HFF-Myc (cell line): ENCODE data around the gene KCNN1.

Experiments
- DNase-seq: peaks from one replicate; pipeline ENCODE4 v3.0.0-alpha.2; 2011; ENCODE audit warnings: low read depth; ENCODE audit errors: extremely low read depth
- H3K4me3 ChIP-seq: replicated peaks from 2 replicates; pipeline ENCODE4 v1.5.1; 2011; ENCODE audit warnings: low read depth, mild to moderate bottlenecking, control low read depth, low read length
- CTCF ChIP-seq: IDR thresholded peaks from 2 replicates; pipeline ENCODE4 v1.5.1; 2012; ENCODE audit warnings: mild to moderate bottlenecking, low read depth, low read length, control low read depth; ENCODE audit errors: missing control alignments

The KCNN1 gene

GRCh38 chr19:17965370-17966128, 1.4 kb upstream of the KCNN1 start:
- DNase-seq, result no peak
- TF ChIP-seq CTCF, result no peak
- no peak overlapping the region for H3K4me3 ChIP-seq

- TF ChIP-seq CTCF, result no peak
- DNase-seq, result no peak
- no peak overlapping the region for H3K4me3 ChIP-seq
These were observed 801 bp upstream of the KCNN1 start for GRCh38 chr19:17966129-17966483.

- no peak for DNase-seq
- no peak for TF ChIP-seq CTCF
These were observed 547 bp downstream of the KCNN1 start for GRCh38 chr19:17967257-17968051.

GRCh38 chr19:17968362-17968761, 1.5 kb downstream of the KCNN1 start:
- TF ChIP-seq CTCF, result no peak
- no peak overlapping the region for H3K4me3 ChIP-seq
- DNase-seq, result no peak

More at GRCh38 chr19:17967257-17968051, 547 bp downstream of the KCNN1 start:
- no peak overlapping the region for H3K4me3 ChIP-seq

- TF ChIP-seq CTCF, result no peak
- no peak for DNase-seq
- no peak overlapping the region for H3K4me3 ChIP-seq
These were observed 2.3 kb downstream of the KCNN1 start for GRCh38 chr19:17969096-17969792.

GRCh38 chr19:17972230-17972629, 5.3 kb downstream of the KCNN1 start:
- no peak overlapping the region for H3K4me3 ChIP-seq

More at GRCh38 chr19:17972230-17972629, 5.3 kb downstream of the KCNN1 start:
- no peak for TF ChIP-seq CTCF
- no peak for DNase-seq
